Measurements from ENCODE around the gene POLR2F. TPM values are rescaled to one million over a fixed set of nuclear protein-coding genes. Genes with fewer than 3 reads are reported as not detected.

POLR2F gene
- total RNA-seq, 2 donors from 2014 or later = 98.0 to 105 TPM

DNA sequence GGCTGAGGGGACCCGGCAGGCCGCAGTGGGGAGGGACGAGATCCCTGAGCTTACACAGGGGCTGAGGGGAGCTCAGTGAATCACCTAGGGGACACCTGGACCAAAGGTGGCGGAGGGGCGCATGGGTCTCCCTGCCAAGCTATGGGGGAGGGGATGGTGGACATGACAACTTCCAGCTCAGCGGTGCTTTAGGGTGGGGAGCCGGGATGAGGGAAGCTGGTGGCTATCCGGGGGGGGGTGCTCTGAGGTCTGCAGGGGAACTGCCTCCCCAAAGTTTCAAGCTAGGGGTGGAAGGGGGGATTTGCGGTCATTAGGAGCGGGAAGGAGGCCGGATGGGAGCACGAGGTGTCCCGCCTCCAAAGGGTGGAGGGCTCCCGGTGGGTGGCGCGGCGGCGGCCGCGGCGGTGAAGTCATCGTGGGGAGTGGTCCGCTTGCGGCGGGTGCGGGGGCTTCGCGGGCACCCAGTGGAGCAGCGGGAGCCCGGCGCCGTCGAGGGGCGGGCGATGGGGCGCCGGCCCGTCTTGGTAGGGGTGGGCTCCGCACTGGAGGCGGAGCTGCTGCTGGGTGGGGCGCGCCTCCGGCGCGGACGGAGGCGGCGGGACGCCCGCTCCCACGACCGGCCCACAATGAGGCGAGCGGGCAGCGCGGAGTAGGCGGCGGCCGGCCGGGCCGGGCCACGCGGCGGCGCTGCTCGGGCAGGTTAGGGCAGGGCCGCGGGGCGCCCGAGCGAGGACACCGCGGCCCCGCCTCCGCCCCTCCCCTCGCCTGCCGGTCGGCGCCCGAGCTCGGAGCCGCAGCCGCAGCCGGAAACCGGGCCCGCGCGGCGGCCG, 47.8 kb upstream of the POLR2F start, which contains the start of gene MICALL1:
TSS of gene MICALL1 (plus strand) at position 764 of the 830 bp plus-strand sequence. CDS start 126 bp downstream, outside the sequence.
- TF ChIP-seq, protein P1, sequence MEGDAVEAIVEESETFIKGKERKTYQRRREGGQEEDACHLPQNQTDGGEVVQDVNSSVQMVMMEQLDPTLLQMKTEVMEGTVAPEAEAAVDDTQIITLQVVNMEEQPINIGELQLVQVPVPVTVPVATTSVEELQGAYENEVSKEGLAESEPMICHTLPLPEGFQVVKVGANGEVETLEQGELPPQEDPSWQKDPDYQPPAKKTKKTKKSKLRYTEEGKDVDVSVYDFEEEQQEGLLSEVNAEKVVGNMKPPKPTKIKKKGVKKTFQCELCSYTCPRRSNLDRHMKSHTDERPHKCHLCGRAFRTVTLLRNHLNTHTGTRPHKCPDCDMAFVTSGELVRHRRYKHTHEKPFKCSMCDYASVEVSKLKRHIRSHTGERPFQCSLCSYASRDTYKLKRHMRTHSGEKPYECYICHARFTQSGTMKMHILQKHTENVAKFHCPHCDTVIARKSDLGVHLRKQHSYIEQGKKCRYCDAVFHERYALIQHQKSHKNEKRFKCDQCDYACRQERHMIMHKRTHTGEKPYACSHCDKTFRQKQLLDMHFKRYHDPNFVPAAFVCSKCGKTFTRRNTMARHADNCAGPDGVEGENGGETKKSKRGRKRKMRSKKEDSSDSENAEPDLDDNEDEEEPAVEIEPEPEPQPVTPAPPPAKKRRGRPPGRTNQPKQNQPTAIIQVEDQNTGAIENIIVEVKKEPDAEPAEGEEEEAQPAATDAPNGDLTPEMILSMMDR (conservative IDR thresholded peaks at IDR 0.05) = peak; percentile 49
- Mint-ChIP-seq H3K9me3 (no peaks in the 10 kb centered on the region), H3K36me3 (ENCODE audit: low read depth) (peaks cover 5% of the 10 kb centered on the region), H3K4me1 (peaks cover 27% of the 10 kb centered on the region), H3K27ac (peak within 1 kb of the TSS; percentile 76), H3K4me3 (peak within 1 kb of the TSS; percentile 75), H3K27me3 (ENCODE audit: insufficient read depth) (peaks cover 9% of the 10 kb centered on the region)
- H3K36me3 ChIP-seq (ENCODE audit: control insufficient read depth, insufficient read depth, low read length) = no peaks in the 10 kb centered on the region
- peaks cover 5% of the 10 kb centered on the region for H3K4me1 ChIP-seq (ENCODE audit: control insufficient read depth, insufficient read depth, low read length)
- H3K27ac ChIP-seq (ENCODE audit: low read depth, low read length) = peak within 1 kb of the TSS; percentile 63
- H3K9me3 ChIP-seq (ENCODE audit: control insufficient read depth, low read length) = no peaks in the 10 kb centered on the region
- H3K4me3 ChIP-seq (ENCODE audit: low read length) = peak within 1 kb of the TSS; percentile 82
- peak within 1 kb of the TSS; percentile 38 for H3K9ac ChIP-seq (ENCODE audit: extremely low read depth, low read length, poor library complexity, severe bottlenecking)
- WGBS, 2 experiments (ENCODE audit: insufficient coverage in 1 of 2, insufficient read length in 1 of 2) = 2 to 9% methylated on average over 9 to 90 of the region's 90 CpGs
- no peaks in the 10 kb centered on the region for H3K27me3 ChIP-seq (ENCODE audit: control insufficient read depth, insufficient read depth, low read length, poor library complexity, severe bottlenecking)
- DNase-seq = peak; percentile 85

DNA sequence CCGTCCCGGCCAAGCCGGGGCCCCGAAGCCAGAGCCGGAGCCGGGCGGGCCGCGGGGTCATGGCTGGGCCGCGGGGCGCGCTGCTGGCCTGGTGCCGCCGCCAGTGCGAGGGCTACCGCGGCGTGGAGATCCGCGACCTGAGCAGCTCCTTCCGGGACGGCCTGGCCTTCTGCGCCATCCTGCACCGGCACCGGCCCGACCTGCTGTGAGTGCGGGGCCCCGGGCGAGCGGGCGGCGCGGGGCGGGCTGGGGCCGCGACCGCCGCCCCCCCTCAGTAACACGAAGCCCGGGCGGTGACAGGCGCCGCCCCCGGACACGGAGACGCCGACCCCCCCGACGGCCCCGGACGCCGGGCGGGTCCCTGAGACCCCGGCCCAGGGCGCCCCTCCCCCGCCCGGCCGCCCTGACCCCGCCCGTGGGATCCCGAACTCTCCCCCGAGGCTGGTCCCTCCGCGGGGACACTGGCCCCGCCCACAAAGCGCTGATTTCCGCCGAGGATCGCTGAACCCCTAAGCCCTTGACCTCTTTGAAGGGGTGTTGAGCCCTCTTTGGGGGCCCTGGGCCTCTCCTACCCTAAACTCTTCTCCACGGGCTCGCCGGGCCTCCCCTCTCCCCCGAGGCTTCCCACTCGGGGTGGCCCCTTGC, 47.0 kb upstream of the POLR2F start:
- H3K27me3 Mint-ChIP-seq (ENCODE audit: insufficient read depth) = peaks cover 4% of the 10 kb centered on the region
- peaks cover 34% of the 10 kb centered on the region for H3K4me1 Mint-ChIP-seq
- TF ChIP-seq, protein P1 (conservative IDR thresholded peaks at IDR 0.05) = no peak
- H3K27ac ChIP-seq (ENCODE audit: low read depth, low read length) = no peak overlapping the region
- no peaks in the 10 kb centered on the region for H3K9me3 ChIP-seq (ENCODE audit: control insufficient read depth, low read length)
- no peaks in the 10 kb centered on the region for H3K27me3 ChIP-seq (ENCODE audit: control insufficient read depth, insufficient read depth, low read length, poor library complexity, severe bottlenecking)
- no peak for DNase-seq
- 2 to 11% methylated on average over 15 to 75 of the region's 75 CpGs for WGBS, 2 experiments (ENCODE audit: insufficient coverage in 1 of 2, insufficient read length in 1 of 2)
- peak overlapping the region; percentile 38 for H3K9ac ChIP-seq (ENCODE audit: extremely low read depth, low read length, poor library complexity, severe bottlenecking)
- peak overlapping the region; percentile 75 for H3K4me3 Mint-ChIP-seq
- H3K4me3 ChIP-seq (ENCODE audit: low read length) = peak overlapping the region; percentile 82
- H3K36me3 Mint-ChIP-seq (ENCODE audit: low read depth) = peaks cover 5% of the 10 kb centered on the region
- no peaks in the 10 kb centered on the region for H3K9me3 Mint-ChIP-seq
- no peaks in the 10 kb centered on the region for H3K36me3 ChIP-seq (ENCODE audit: control insufficient read depth, insufficient read depth, low read length)
- H3K4me1 ChIP-seq (ENCODE audit: control insufficient read depth, insufficient read depth, low read length) = peaks cover 12% of the 10 kb centered on the region
- peak overlapping the region; percentile 74 for H3K27ac Mint-ChIP-seq

DNA sequence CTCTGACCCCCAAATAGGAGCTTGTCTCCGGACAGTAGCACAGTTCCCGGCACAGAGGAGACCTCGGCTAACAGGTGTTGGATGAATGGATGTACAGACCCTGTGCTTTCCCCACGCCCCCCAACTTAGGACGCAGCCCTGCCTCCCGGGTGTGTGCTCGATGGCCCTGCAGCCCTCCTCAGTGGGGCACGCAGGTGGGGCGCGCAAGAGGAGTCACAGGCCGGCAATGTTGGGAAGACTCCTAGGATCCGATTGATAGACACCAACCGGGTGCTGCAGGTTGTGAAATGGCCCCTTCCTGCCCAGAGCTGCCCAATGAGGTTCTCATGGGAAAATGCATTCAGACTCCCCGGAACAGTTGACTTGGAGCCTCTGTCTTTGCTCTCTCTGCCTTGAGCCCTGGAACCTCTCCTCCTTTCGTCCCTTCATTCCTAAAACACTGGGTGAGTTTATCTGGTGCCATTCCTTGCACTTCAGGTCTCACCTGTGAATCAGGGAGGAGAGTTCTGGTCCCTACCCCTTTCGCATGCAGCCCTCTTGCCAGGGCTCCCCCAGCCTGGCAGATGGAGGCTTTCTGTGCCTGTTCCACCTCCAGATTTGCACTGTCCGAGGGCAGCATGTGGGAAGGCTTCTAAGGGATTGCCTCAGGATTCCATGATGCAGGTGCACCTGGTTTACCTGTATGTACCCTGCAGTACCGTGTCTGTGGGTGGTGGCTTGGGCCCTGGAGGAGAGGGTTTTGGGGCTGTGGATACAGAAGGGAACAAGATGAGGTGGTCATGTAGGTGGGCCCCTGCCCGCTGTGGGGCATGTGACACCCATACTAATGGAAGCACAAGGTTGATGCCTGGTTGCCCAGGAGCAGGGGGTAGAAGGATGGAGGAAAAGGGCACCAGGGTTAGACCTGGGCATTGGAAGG, 46.2 kb upstream of the POLR2F start:
- Mint-ChIP-seq H3K9me3 (no peaks in the 10 kb centered on the region), H3K4me1 (peaks cover 37% of the 10 kb centered on the region), H3K4me3 (peak overlapping the region; percentile 75), H3K27ac (peak overlapping the region; percentile 74), H3K36me3 (ENCODE audit: low read depth) (peaks cover 6% of the 10 kb centered on the region), H3K27me3 (ENCODE audit: insufficient read depth) (no peaks in the 10 kb centered on the region)
- Histone ChIP-seq H3K9ac (ENCODE audit: extremely low read depth, low read length, poor library complexity, severe bottlenecking) (peak overlapping the region; percentile 38), H3K9me3 (ENCODE audit: control insufficient read depth, low read length) (no peaks in the 10 kb centered on the region), H3K27ac (ENCODE audit: low read depth, low read length) (no peak overlapping the region), H3K27me3 (ENCODE audit: control insufficient read depth, insufficient read depth, low read length, poor library complexity, severe bottlenecking) (no peaks in the 10 kb centered on the region), H3K4me3 (ENCODE audit: low read length) (peak overlapping the region; percentile 82), H3K4me1 (ENCODE audit: control insufficient read depth, insufficient read depth, low read length) (peaks cover 12% of the 10 kb centered on the region), H3K36me3 (ENCODE audit: control insufficient read depth, insufficient read depth, low read length) (peaks cover 3% of the 10 kb centered on the region)
- WGBS, 2 experiments (ENCODE audit: insufficient coverage in 1 of 2, insufficient read length in 1 of 2) = 76 to 80% methylated on average over 15 to 19 of the region's 19 CpGs
- no peak for DNase-seq
- TF ChIP-seq, protein P1 (conservative IDR thresholded peaks at IDR 0.05) = no peak
